RWPE2 (cell line): Measurements from ENCODE around the gene CXCL14.

ENCODE experiments used
- ATAC-seq: fragments of 200-7000 bp; cut with Tn5 transposase; 3 replicates; pipeline ENCODE4 v1.9.1; 2021; ENCODE audit warnings: low read depth
- DNase-seq: peaks from one replicate; pipeline ENCODE4 v3.0.0-alpha.2; 2020; ENCODE audit warnings: low spot score
- H3K27ac ChIP-seq: fragments of 450-650 bp; 2 replicates; pipeline ENCODE4 v1.5.1; 2017; ENCODE audit warnings: mild to moderate bottlenecking; ENCODE audit not compliant: poor library complexity, severe bottlenecking
- H3K27me3 ChIP-seq: fragments of 250-450 bp; sonication (Bioruptor Pico); 2 replicates; pipeline ENCODE4 v1.5.1; 2021; ENCODE audit warnings: mild to moderate bottlenecking, moderate library complexity; ENCODE audit not compliant: insufficient read depth, poor library complexity, severe bottlenecking
- H3K36me3 ChIP-seq: fragments of 250-450 bp; sonication (Bioruptor Pico); 2 replicates; pipeline ENCODE4 v1.5.1; 2020; ENCODE audit warnings: low read depth, mild to moderate bottlenecking, moderate library complexity
- H3K4me1 ChIP-seq: fragments of 250-450 bp; sonication (Bioruptor Pico); 2 replicates; pipeline ENCODE4 v1.5.1; 2021; ENCODE audit warnings: mild to moderate bottlenecking, moderate library complexity; ENCODE audit not compliant: insufficient read depth, poor library complexity, severe bottlenecking
- H3K4me3 ChIP-seq: fragments of 250-450 bp; sonication (Bioruptor Pico); 2 replicates; pipeline ENCODE4 v1.5.1; 2021; ENCODE audit warnings: mild to moderate bottlenecking, moderate library complexity; ENCODE audit not compliant: severe bottlenecking
- H3K9me3 ChIP-seq: fragments of 250-450 bp; sonication (Bioruptor Pico); 2 replicates; pipeline ENCODE4 v1.5.1; 2021; ENCODE audit warnings: mild to moderate bottlenecking, moderate library complexity; ENCODE audit not compliant: severe bottlenecking
- TF ChIP-seq, protein P1 (sequence below): fragments of 450-650 bp; IDR thresholded peaks from one replicate; pipeline ENCODE4 v1.5.1; 2017; ENCODE audit warnings: mild to moderate bottlenecking, moderate library complexity; ENCODE audit not compliant: poor library complexity, severe bottlenecking

CXCL14 gene

GRCh38 chr5:135565725-135566421 is 12.9 kb downstream of the CXCL14 start:
- Histone ChIP-seq H3K9me3 (no peaks in the 10 kb centered on the region), H3K27ac (no peak overlapping the region), H3K4me3 (no peak overlapping the region), H3K27me3 (no peaks in the 10 kb centered on the region), H3K36me3 (no peaks in the 10 kb centered on the region), H3K4me1 (no peaks in the 10 kb centered on the region)
- ATAC-seq (peak; percentile 55; the same call in 2 of the 3 replicates), DNase-seq (no peak)
- TF ChIP-seq, protein P1, sequence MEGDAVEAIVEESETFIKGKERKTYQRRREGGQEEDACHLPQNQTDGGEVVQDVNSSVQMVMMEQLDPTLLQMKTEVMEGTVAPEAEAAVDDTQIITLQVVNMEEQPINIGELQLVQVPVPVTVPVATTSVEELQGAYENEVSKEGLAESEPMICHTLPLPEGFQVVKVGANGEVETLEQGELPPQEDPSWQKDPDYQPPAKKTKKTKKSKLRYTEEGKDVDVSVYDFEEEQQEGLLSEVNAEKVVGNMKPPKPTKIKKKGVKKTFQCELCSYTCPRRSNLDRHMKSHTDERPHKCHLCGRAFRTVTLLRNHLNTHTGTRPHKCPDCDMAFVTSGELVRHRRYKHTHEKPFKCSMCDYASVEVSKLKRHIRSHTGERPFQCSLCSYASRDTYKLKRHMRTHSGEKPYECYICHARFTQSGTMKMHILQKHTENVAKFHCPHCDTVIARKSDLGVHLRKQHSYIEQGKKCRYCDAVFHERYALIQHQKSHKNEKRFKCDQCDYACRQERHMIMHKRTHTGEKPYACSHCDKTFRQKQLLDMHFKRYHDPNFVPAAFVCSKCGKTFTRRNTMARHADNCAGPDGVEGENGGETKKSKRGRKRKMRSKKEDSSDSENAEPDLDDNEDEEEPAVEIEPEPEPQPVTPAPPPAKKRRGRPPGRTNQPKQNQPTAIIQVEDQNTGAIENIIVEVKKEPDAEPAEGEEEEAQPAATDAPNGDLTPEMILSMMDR: peak; percentile 95

- Histone ChIP-seq H3K4me3 (no peak overlapping the region), H3K4me1 (no peaks in the 10 kb centered on the region), H3K27me3 (no peaks in the 10 kb centered on the region), H3K36me3 (no peaks in the 10 kb centered on the region), H3K27ac (no peak overlapping the region), H3K9me3 (no peaks in the 10 kb centered on the region)
- ATAC-seq (no peak), DNase-seq (no peak)
- TF ChIP-seq, protein P1: no peak
Measured at GRCh38 chr5:135565266-135565665, 13.5 kb downstream of the CXCL14 start.

DNA sequence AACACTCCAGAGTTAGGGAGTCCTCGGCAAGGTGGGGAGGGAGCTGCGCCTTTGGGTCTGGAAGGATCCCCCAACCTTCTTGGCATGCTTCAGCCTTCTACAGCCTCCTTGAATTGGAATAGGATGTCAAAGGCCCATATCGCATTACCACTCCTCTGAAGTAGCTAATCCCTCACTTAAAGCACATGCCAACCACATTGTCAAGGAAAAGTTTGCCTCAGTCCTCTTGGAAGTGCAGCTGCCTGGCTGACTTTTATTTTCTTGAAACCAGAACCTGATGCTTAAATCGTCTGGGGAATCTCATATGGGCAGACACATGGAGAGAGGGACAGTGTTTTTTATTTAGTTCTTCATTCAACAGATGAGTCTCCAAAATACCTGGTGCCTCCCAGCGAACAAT is 14.5 kb downstream of the CXCL14 start:
- TF ChIP-seq, protein P1: no peak
- Histone ChIP-seq H3K4me3 (no peak overlapping the region), H3K4me1 (no peaks in the 10 kb centered on the region), H3K36me3 (no peaks in the 10 kb centered on the region), H3K9me3 (no peaks in the 10 kb centered on the region), H3K27ac (no peak overlapping the region), H3K27me3 (no peaks in the 10 kb centered on the region)
- ATAC-seq (no peak), DNase-seq (no peak)

DNA sequence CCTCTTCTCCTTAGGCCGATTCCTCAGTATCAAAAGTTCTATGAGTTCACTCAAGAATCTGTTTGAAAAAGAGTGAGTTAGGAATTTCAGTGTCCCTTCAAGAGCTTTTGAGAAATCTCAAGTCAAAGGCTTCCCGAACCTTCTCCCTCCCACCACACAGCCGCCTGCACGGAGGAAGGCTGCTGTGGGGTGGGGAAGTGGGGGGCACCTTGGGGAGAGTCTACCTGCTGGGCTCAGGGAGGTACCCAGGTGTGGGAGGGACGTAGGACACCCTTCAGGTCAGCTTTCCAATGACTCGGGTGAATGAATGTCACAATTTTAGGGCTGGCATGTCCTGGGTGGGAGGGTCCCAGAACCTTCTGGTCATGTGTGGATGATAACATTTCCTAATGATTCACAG is 17.5 kb downstream of the CXCL14 start:
- H3K36me3 ChIP-seq: no peaks in the 10 kb centered on the region
- H3K27me3 ChIP-seq: no peaks in the 10 kb centered on the region
- no peak for DNase-seq
- TF ChIP-seq, protein P1: no peak
- H3K9me3 ChIP-seq: no peaks in the 10 kb centered on the region
- ATAC-seq: no peak
- no peak overlapping the region for H3K27ac ChIP-seq
- no peaks in the 10 kb centered on the region for H3K4me1 ChIP-seq
- no peak overlapping the region for H3K4me3 ChIP-seq

GRCh38 chr5:135560858-135561257 is 17.9 kb downstream of the CXCL14 start:
- Histone ChIP-seq H3K36me3 (no peaks in the 10 kb centered on the region), H3K4me1 (no peaks in the 10 kb centered on the region), H3K27ac (no peak overlapping the region), H3K4me3 (no peak overlapping the region), H3K27me3 (no peaks in the 10 kb centered on the region), H3K9me3 (no peaks in the 10 kb centered on the region)
- TF ChIP-seq, protein P1: peak; percentile 96
- ATAC-seq (peak; percentile 91), DNase-seq (no peak)
